Measurements from ENCODE around the gene SLC38A3. TPM values are rescaled to one million over a fixed set of nuclear protein-coding genes. Genes with fewer than 3 reads are reported as not detected.

Gene SLC38A3
- total and polyA plus RNA-seq, 2 of the 8 experiments (the other 6 are each of a cell fraction or from before 2014, with no cell fraction given): 1.2 to 3.7 TPM

GRCh38 chr3:50196253-50196801, 8.7 kb upstream of the SLC38A3 start:
- no peak for DNase-seq (ENCODE audit: low read depth in 1 of 2, low spot score in 2 of 2)
- Histone ChIP-seq H2BK120ac (replicated peaks; ENCODE audit: low read depth, low read length) (no peak overlapping the region), H3K4me3 (ENCODE audit: extremely low read depth in 1 of 4, insufficient read depth in 2 of 4, low read depth in 3 of 4, low read length in 4 of 4) (no peak overlapping the region), H3K4me2 (ENCODE audit: insufficient read depth in 1 of 2, low read depth in 2 of 2, low read length in 2 of 2) (no peak overlapping the region), H2BK15ac (ENCODE audit: low read length) (0 out of 2 replicates have a peak overlapping the region, but pooled peaks have one; percentile 11), H2BK5ac (ENCODE audit: low read depth, low read length) (no peak overlapping the region), H3K18ac (ENCODE audit: extremely low read depth, low read length) (no peak overlapping the region), H3K4me1 (replicated peaks in 1 of 4; ENCODE audit: control insufficient read depth in 3 of 4, insufficient read depth in 4 of 4, low read length in 3 of 4) (peaks cover 0 to 14% (median 7%) of the 10 kb centered on the region in 4 experiments; a peak in 5 of 7 replicates), H3K27me3 (replicated peaks in 1 of 4; ENCODE audit: control insufficient read depth in 3 of 4, extremely low read depth in 1 of 4, insufficient read depth in 3 of 4, low read length in 3 of 4) (peaks cover 0 to 12% (median 4%) of the 10 kb centered on the region in 4 experiments; a peak in 3 of 7 replicates), H3K56ac (replicated peaks; ENCODE audit: insufficient read length, low read depth, low read length) (no peak overlapping the region), H3K9me3 (ENCODE audit: insufficient read depth in 2 of 2, low read depth in 1 of 2, low read length in 1 of 2) (no peaks in the 10 kb centered on the region), H3K79me2 (ENCODE audit: control insufficient read depth in 1 of 2, insufficient read depth in 2 of 2, low read length in 2 of 2) (no peaks in the 10 kb centered on the region), H2AK5ac (ENCODE audit: low read depth, low read length) (no peak overlapping the region), H3K27ac (ENCODE audit: low read depth, low read length) (no peak overlapping the region), H3K79me1 (ENCODE audit: low read depth, low read length) (no peaks in the 10 kb centered on the region), H2AFZ (ENCODE audit: low read length) (no peak overlapping the region), H4K5ac (ENCODE audit: insufficient read length, low read depth, low read length) (no peak overlapping the region), H3K23ac (ENCODE audit: insufficient read length) (no peak overlapping the region), H4K91ac (replicated peaks; ENCODE audit: insufficient read length, low read length) (no peak overlapping the region), H3K23me2 (ENCODE audit: low read depth, low read length) (peaks cover 2% of the 10 kb centered on the region; the same call in 1 of the 2 replicates), H4K20me1 (replicated peaks in 1 of 2; ENCODE audit: control insufficient read depth in 1 of 2, insufficient read depth in 2 of 2, low read length in 2 of 2) (no peaks in the 10 kb centered on the region), H4K8ac (ENCODE audit: extremely low read depth, insufficient read depth, low read length) (no peak overlapping the region), H3K36me3 (ENCODE audit: control insufficient read depth in 2 of 4, insufficient read depth in 4 of 4, low read length in 3 of 4) (no peaks in the 10 kb centered on the region), H3K9ac (replicated peaks in 1 of 4; ENCODE audit: extremely low read depth in 1 of 4, low read depth in 3 of 4, low read length in 3 of 4) (no peak overlapping the region), H2BK20ac (ENCODE audit: low read length) (peak overlapping the region; percentile 35; the same call in 1 of the 2 replicates), H3K4ac (replicated peaks; ENCODE audit: insufficient read length, low read depth, low read length) (no peak overlapping the region), H3K14ac (ENCODE audit: insufficient read length) (no peak overlapping the region), H2BK12ac (ENCODE audit: low read depth, low read length) (peak overlapping the region; percentile 1; the same call in 1 of the 2 replicates)
- POLR2A ChIA-PET (ENCODE audit: partially characterized antibody): interaction anchor here (2.7 to 11.9 kb wide), 6 partner anchors 8 to 74 kb away, joined by 11 to 128 read pairs (median 22); partner anchors contain the start of gene SLC38A3
- TF ChIP-seq BRCA1 (IDR thresholded peaks at IDR 0.05; ENCODE audit: low read depth, low read length) (no peak), RBBP5 (IDR thresholded peaks at IDR 0.05; ENCODE audit: borderline replicate concordance, low read depth, low read length) (no peak), SP2 (IDR thresholded peaks at IDR 0.05; ENCODE audit: low read length) (no peak), JUND (IDR thresholded peaks at IDR 0.05; ENCODE audit: low read length) (no peak), RXRA (IDR thresholded peaks at IDR 0.05; ENCODE audit: insufficient read depth, low read depth, low read length) (no peak), TAF1 (IDR thresholded peaks at IDR 0.05; ENCODE audit: low read depth, low read length) (no peak), FOSL1 (IDR thresholded peaks at IDR 0.05; ENCODE audit: insufficient read depth, low read depth, low read length) (no peak), MAFK (IDR thresholded peaks at IDR 0.05; ENCODE audit: low read depth, low read length) (no peak)
- CTCF ChIA-PET (ENCODE audit: partially characterized antibody): interaction anchor here (0.6 to 19.7 kb wide), 12 partner anchors 19 to 146 kb away, joined by 3 to 1138 read pairs (median 82); partner anchors contain the start of genes GNAI2, HYAL2, SEMA3B and SLC38A3
- FAIRE-seq: no peak
- WGBS, 2 experiments (ENCODE audit: extremely low coverage in 1 of 2, insufficient coverage in 1 of 2, insufficient read length in 1 of 2, insufficient replicate concordance in 2 of 2, low coverage in 1 of 2, low lambda C conversion rate in 2 of 2, missing lambda C conversion rate in 1 of 2): 88% methylated on average over 6 of the region's 6 CpGs; no CpG with 5 or more reads in 1 of the 2 experiments

All from H1 (cell line).